C4-2B (cell line): Measurements from ENCODE around the gene ADGRB3.

Experiments used
- CTCF ChIP-seq: fragments of 450-650 bp; conservative IDR thresholded peaks from 2 replicates; pipeline ENCODE4 v1.5.1; 2017; ENCODE audit warnings: mild to moderate bottlenecking
- ZFX ChIP-seq: fragments of 450-650 bp; IDR thresholded peaks from 2 replicates; pipeline ENCODE4 v1.6.1; 2017

GRCh38 chr6:68852791-68853190 lies 217.7 kb downstream of the ADGRB3 start:
- TF ChIP-seq CTCF, result no peak
- no peak for TF ChIP-seq ZFX
